HEK293T (cell line): Measurements from ENCODE around the gene LEFTY1.
A peak's percentile ranks its signal among the peaks of the same experiment; 100 is the strongest.

ENCODE experiments used
- CTCF ChIA-PET: fragments of 350-600 bp; formaldehyde crosslinking; extraction: SDS; loops from one replicate; lab custom pipeline; 2021; ENCODE audit warnings: antibody characterized with exemption, inconsistent platforms; lab: Yijun Ruan, JAX
- POLR2A ChIA-PET: fragments of 350-600 bp; formaldehyde crosslinking; extraction: SDS; loops from one replicate; lab custom pipeline; 2020; ENCODE audit warnings: antibody characterized with exemption, inconsistent platforms; lab: Yijun Ruan, JAX
- DNase-seq: peaks from one replicate; pipeline ENCODE4 v3.0.0; 2012; ENCODE audit warnings: mixed read lengths; ENCODE audit errors: extremely low spot score
- ARNT ChIP-seq: fragments of 450-650 bp; IDR thresholded peaks from 2 replicates; pipeline ENCODE4 v1.6.1; 2017; ENCODE audit warnings: mild to moderate bottlenecking
- BHLHE40 ChIP-seq: fragments of 450-650 bp; IDR thresholded peaks from 2 replicates; pipeline ENCODE4 v1.6.1; 2016; ENCODE audit warnings: mild to moderate bottlenecking, moderate library complexity, borderline replicate concordance
- CTBP1 ChIP-seq: fragments of 450-650 bp; IDR thresholded peaks from 2 replicates; pipeline ENCODE4 v1.6.1; 2016; ENCODE audit warnings: borderline replicate concordance
- ELF4 ChIP-seq: fragments of 450-650 bp; IDR thresholded peaks from 2 replicates; pipeline ENCODE4 v1.6.1; 2017; ENCODE audit warnings: antibody characterized with exemption
- FOXA1 ChIP-seq: fragments of 450-650 bp; IDR thresholded peaks from 2 replicates; pipeline ENCODE4 v1.6.1; 2016; ENCODE audit warnings: mild to moderate bottlenecking
- FOXK2 ChIP-seq: fragments of 450-650 bp; IDR thresholded peaks from 2 replicates; pipeline ENCODE4 v1.6.1; 2016; ENCODE audit warnings: mild to moderate bottlenecking
- FOXM1 ChIP-seq: fragments of 450-650 bp; IDR thresholded peaks from 2 replicates; pipeline ENCODE4 v1.6.1; 2017; ENCODE audit warnings: mild to moderate bottlenecking, borderline replicate concordance
- HDGF ChIP-seq: fragments of 450-650 bp; IDR thresholded peaks from 2 replicates; pipeline ENCODE4 v1.6.1; 2017; ENCODE audit warnings: antibody characterized with exemption, borderline replicate concordance
- L3MBTL2 ChIP-seq: fragments of 450-650 bp; conservative IDR thresholded peaks from 2 replicates; pipeline ENCODE4 v1.6.1; 2016; ENCODE audit warnings: mild to moderate bottlenecking
- LEF1 ChIP-seq: fragments of 450-650 bp; IDR thresholded peaks from 2 replicates; pipeline ENCODE4 v1.6.1; 2017; ENCODE audit warnings: mild to moderate bottlenecking, borderline replicate concordance
- NFRKB ChIP-seq: fragments of 450-650 bp; IDR thresholded peaks from 2 replicates; pipeline ENCODE4 v1.6.1; 2016; ENCODE audit warnings: mild to moderate bottlenecking, moderate library complexity
- SP1 ChIP-seq: fragments of 450-650 bp; IDR thresholded peaks from 2 replicates; pipeline ENCODE4 v1.6.1; 2017
- SUZ12 ChIP-seq: fragments of 450-650 bp; IDR thresholded peaks from 2 replicates; pipeline ENCODE4 v1.6.1; 2016; ENCODE audit warnings: mild to moderate bottlenecking
- TARDBP ChIP-seq: fragments of 450-650 bp; IDR thresholded peaks from 2 replicates; pipeline ENCODE4 v1.6.1; 2016
- ZNF384 ChIP-seq: fragments of 450-650 bp; IDR thresholded peaks from 2 replicates; pipeline ENCODE4 v1.6.1; 2016
- TF ChIP-seq, protein P1 (sequence below): fragments of 450-650 bp; IDR thresholded peaks from 2 replicates; pipeline ENCODE4 v1.6.1; 2016

The LEFTY1 gene

DNA sequence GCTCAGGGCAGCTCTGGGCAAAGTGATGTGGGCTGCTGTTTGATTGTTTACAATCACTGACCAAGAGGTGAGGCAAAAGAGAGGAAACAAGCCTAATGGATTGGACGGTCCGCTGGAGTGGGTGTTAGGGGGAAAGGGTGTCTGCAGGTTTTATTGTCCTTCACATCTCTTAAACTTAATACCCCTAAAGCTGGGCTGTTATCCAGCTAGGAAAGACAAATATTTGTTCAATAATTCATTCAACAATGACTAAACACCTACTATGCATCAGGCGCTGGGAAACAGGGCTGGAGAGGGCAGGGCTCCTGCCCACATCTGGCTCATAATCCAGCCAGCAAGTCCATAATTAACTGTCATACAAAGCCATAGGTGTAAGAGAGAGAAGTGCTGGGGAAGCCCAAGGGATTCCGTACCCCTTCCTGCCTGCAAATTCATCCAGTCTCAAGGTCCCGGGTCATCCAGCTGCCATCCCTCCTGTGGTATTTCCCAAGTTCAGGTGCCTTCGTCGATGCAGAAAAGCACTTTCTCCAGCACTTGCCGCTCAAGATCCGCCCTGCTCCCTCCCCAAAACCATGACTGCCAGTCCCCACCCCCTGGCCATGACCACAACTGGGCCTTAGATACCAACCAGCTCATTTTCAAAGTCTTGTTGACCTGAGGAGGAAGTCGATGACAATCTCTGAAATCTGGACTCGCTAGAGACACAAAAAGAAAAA, 17.4 kb downstream of the LEFTY1 start:
- ChIA-PET POLR2A (interaction anchor here (1.8 to 4.5 kb wide), 2 partner anchors 11 to 52 kb away, joined by 6 to 21 read pairs; partner anchors contain the start of genes PYCR2 and TMEM63A), CTCF (interaction anchor here (1.0 to 1.9 kb wide), 2 partner anchors 10 to 12 kb away, joined by 4 read pairs; no protein-coding TSS in a partner anchor)
- TF ChIP-seq BHLHE40 = no peak
- no peak for TF ChIP-seq FOXM1
- no peak for TF ChIP-seq NFRKB
- no peak for TF ChIP-seq L3MBTL2
- no peak for DNase-seq

DNA sequence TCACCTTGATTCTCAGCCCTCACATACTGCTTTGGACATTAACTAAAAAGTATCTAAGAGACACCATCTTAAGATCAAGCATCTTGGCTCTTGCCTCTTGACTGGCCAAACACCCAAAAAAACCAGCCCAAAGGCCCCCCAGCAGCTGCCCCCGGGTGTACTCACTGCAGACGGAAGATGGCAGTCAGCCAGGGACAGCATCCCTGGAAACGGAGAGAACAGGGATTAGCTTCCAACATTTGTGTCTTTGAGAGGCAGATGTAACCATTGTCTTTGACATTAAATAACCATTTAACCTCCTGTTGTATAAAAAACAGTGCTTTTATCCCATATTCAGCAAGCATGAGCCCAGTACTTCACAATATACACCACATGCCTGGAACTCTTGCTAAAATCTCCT, 18.0 kb downstream of the LEFTY1 start:
- CTCF ChIA-PET = interaction anchor here (0.9 to 1.9 kb wide), 3 partner anchors 10 to 60 kb away, joined by 4 read pairs; no protein-coding TSS in a partner anchor
- POLR2A ChIA-PET = interaction anchor here (0.9 to 4.5 kb wide), 3 partner anchors 10 to 53 kb away, joined by 3 to 21 read pairs (median 6); partner anchors contain the start of genes PYCR2 and TMEM63A
- TF ChIP-seq ELF4 (no peak), TARDBP (no peak), CTBP1 (no peak), SP1 (no peak), FOXM1 (no peak), FOXA1 (no peak), ARNT (no peak), L3MBTL2 (no peak), SUZ12 (no peak), BHLHE40 (no peak), HDGF (no peak), NFRKB (no peak), LEF1 (no peak), ZNF384 (no peak), FOXK2 (no peak)
- TF ChIP-seq, protein P1, sequence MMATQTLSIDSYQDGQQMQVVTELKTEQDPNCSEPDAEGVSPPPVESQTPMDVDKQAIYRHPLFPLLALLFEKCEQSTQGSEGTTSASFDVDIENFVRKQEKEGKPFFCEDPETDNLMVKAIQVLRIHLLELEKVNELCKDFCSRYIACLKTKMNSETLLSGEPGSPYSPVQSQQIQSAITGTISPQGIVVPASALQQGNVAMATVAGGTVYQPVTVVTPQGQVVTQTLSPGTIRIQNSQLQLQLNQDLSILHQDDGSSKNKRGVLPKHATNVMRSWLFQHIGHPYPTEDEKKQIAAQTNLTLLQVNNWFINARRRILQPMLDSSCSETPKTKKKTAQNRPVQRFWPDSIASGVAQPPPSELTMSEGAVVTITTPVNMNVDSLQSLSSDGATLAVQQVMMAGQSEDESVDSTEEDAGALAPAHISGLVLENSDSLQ = no peak
- DNase-seq = no peak

DNA sequence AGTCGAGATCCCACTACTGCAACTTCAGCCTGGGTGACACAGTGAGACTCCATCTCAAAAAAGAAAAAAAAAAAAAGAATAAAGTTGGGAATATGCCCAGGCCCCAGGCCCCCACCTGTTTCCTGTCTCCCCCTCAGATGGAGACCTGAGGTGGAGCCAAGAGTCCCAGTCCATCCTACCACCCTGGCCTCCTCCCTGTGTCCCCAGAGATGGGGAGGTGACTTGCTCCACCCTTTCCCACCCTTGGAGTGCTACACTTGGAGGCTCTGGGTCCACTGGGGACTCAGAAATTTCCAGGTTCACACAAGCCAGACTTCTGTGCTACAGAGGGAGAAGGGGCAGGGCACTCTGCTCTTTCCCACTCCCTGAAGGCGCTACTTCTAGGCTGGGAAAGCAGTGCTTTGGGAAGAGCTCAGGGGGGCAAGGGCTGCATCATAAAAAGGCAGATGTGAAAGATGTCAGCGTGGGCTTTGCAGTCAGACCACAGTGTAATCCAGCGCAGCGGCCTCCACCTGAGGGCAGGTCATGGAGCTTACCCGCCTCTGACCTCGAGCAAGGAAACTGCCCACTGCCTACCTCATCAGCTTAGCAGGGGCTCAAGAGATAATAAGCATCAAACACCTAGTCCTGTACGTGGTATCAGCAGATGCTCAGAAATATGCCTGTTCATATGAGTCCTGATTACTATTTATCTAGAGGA, 20.2 kb downstream of the LEFTY1 start:
- POLR2A ChIA-PET = interaction anchor here (1.1 kb wide), 1 partner anchor 14 kb away, joined by 6 read pairs; the partner anchor contains the start of gene TMEM63A
- CTCF ChIA-PET = no interaction called here
- DNase-seq = no peak
- TF ChIP-seq HDGF (0 out of 2 replicates have a peak, but pooled peaks have one; percentile 44), TARDBP (no peak)

DNA sequence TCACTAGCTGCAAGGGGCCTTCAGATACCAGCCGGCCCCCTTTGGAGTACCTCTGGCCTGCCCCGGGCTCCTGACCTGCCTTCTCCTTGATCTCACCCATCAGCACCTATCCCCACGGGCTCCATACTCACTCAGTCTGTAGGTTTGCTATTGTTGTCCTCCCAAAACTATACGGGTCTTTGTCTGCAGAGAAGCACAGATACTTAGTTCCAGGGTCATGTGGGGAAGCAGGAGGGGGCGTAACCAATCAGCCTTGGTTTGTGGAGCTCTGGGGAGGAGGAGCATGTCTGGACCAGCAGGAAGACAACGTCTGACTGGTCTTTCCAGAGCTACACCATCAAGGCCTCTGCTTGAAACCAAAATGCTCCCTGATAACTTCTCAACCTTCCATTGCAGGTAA, 22.0 kb downstream of the LEFTY1 start:
- ChIA-PET CTCF (no interaction called here), POLR2A (interaction anchor here (1.8 kb wide), 1 partner anchor 15 kb away, joined by 5 read pairs; the partner anchor contains the start of gene TMEM63A)
- DNase-seq = no peak
- TF ChIP-seq CTBP1 = no peak
- TF ChIP-seq FOXM1 = no peak
- TF ChIP-seq FOXA1 = no peak
- TF ChIP-seq ELF4 = no peak
- TF ChIP-seq TARDBP = no peak

DNA sequence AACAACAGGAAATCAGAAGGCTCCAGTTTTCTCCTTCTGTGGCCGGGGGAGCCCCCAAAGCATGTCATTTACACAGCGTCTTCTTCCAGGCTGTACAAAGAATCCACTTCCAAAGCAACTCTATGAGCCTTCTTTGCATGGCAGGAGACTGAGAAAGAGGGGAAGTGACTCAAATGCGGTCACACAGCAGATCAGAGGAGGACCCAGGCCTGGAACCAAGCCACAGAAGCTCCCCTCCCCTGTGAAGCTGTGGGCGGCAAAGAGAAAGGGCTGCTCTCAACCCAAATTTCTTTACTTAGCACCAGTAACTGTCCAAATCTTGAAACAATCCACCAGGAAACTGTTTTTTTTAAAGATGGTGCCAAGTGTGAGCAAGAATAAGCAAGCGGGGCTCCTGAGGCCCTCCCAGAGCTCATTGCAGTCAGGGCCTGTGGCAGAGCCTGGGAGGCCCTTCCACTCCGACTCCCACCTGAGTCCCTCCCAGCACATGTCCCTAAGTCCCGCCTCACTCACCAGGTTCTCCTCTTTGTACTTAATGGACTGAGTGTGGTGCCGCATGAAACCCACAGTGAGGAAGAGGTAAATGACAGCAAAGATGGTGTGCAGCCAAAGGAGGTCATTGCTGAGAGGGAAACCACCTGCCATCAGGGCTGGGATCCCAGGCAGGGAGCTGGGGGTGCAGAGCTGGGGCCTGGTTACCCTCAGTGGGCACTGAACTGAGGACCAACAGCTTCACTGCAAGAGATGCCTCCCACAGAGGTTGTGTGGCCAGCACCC, 22.7 kb downstream of the LEFTY1 start:
- TF ChIP-seq FOXK2 = no peak
- no peak for TF ChIP-seq HDGF
- TF ChIP-seq FOXM1 = no peak
- TF ChIP-seq ELF4 = no peak
- no peak for TF ChIP-seq ZNF384
- no peak for TF ChIP-seq NFRKB
- no peak for TF ChIP-seq CTBP1
- TF ChIP-seq BHLHE40 = no peak
- TF ChIP-seq TARDBP = no peak
- no peak for TF ChIP-seq SUZ12
- TF ChIP-seq L3MBTL2 = no peak
- TF ChIP-seq, protein P1 = no peak
- TF ChIP-seq LEF1 = no peak
- DNase-seq = no peak
- CTCF ChIA-PET = no interaction called here
- POLR2A ChIA-PET = interaction anchor here (0.5 to 1.8 kb wide), 2 partner anchors 16 to 75 kb away, joined by 4 to 5 read pairs; partner anchors contain the start of genes LEFTY2 and TMEM63A

DNA sequence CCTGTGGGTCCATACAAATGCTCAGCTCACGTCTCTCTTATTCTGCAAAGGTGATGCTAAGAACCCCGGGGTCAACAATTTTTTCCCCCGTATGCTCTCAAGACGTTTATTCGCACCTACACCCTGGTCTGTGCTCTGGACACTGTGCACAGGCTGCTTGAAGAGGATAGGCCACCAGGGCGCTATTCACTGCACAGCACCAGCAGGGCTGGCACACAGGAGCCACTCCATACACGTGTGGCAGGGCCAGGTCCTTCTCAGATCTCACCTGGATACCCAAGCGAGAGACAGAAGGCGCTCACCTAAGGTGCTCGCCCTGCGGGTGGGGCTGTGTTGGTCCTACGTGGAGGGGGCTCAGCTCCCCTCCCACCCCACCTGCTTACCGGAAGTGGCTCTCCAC, 23.4 kb downstream of the LEFTY1 start:
- ChIA-PET CTCF (interaction anchor here (1.3 kb wide), 1 partner anchor 25 kb away, joined by 3 read pairs; no protein-coding TSS in a partner anchor), POLR2A (no interaction called here)
- DNase-seq = no peak
- TF ChIP-seq FOXK2 (no peak), ARNT (no peak), NFRKB (no peak), SUZ12 (no peak), LEF1 (no peak)
- TF ChIP-seq, protein P1 = no peak
